Measurements from ENCODE around the gene CD3D. TPM values are rescaled to one million over a fixed set of nuclear protein-coding genes. Genes with fewer than 3 reads are reported as not detected.

CD3D gene
- total RNA-seq, 1 experiment from 2014 or later: 0.33 TPM

- no peak for TF ChIP-seq AFF4 (CRISPR knock-in tag; IDR thresholded peaks at IDR 0.05; ENCODE audit: borderline replicate concordance)
- no peak for TF ChIP-seq PRRX2 (CRISPR knock-in tag; IDR thresholded peaks at IDR 0.05)
- TF ChIP-seq CDX4 (CRISPR knock-in tag; IDR thresholded peaks at IDR 0.05; ENCODE audit: borderline replicate concordance): no peak
- no peak for TF ChIP-seq MXD4 (CRISPR knock-in tag; IDR thresholded peaks at IDR 0.05; ENCODE audit: borderline replicate concordance)
- TF ChIP-seq CREM (CRISPR knock-in tag; IDR thresholded peaks at IDR 0.05): no peak
These were observed 1.2 kb downstream of the CD3D start (continued) for GRCh38 chr11:118341261-118341660.

- POLR2A ChIA-PET: no interaction called here
These were observed 2.1 kb downstream of the CD3D start for GRCh38 chr11:118340449-118340848.

More at GRCh38 chr11:118340449-118340848, 2.1 kb downstream of the CD3D start:
- ATAC-seq: no peak
- Mint-ChIP-seq H3K4me1 (peaks cover 2% of the 10 kb centered on the region; the same call in 1 of the 2 replicates), H3K27ac (no peak overlapping the region), H3K4me3 (no peak overlapping the region), H3K27me3 (ENCODE audit: low read depth) (peaks cover 26% of the 10 kb centered on the region), H3K36me3 (no peaks in the 10 kb centered on the region), H3K9me3 (no peaks in the 10 kb centered on the region)
- CTCF ChIA-PET: no interaction called here
- DNase-seq (ENCODE audit: low spot score): no peak
- TF ChIP-seq ESRRA (CRISPR knock-in tag; IDR thresholded peaks at IDR 0.05; ENCODE audit: borderline replicate concordance) (no peak), CREB1 (CRISPR knock-in tag; IDR thresholded peaks at IDR 0.05) (no peak), ETV6 (CRISPR knock-in tag; IDR thresholded peaks at IDR 0.05) (no peak), STAT6 (CRISPR knock-in tag; conservative IDR thresholded peaks at IDR 0.05; ENCODE audit: low read depth) (no peak), ZNF416 (CRISPR knock-in tag; IDR thresholded peaks at IDR 0.05) (no peak), ZSCAN18 (CRISPR knock-in tag; IDR thresholded peaks at IDR 0.05) (no peak), SOX15 (CRISPR knock-in tag; IDR thresholded peaks at IDR 0.05) (no peak), E2F4 (CRISPR knock-in tag; IDR thresholded peaks at IDR 0.05; ENCODE audit: borderline replicate concordance, low read depth) (no peak), IRF2 (CRISPR knock-in tag; IDR thresholded peaks at IDR 0.05; ENCODE audit: borderline replicate concordance, low read depth) (no peak), OVOL2 (CRISPR knock-in tag; IDR thresholded peaks at IDR 0.05; ENCODE audit: borderline replicate concordance) (no peak), ZNF671 (CRISPR knock-in tag; IDR thresholded peaks at IDR 0.05) (no peak), USF1 (CRISPR knock-in tag; IDR thresholded peaks at IDR 0.05) (no peak)
